ENCODE results near the gene CLDN19.

CLDN19 gene

DNA sequence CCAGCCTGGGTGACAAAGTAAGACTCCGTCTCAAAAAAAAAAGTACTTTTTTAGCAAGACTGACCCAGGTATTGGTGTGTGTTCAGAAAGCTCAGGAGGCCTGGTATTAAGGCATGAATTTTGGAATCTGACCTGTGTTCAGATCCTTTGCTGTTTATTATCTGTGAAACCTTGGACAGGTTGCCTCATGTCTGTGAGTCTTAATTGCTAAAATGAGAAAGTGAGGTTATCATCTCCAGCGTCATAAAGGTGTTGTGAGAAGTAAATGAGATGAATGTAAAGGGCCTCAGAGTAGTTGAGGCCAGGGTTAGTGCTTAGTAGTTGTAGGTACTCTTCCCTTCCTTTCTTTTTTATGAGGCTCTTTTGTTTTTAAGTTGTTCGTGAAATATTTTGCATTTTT is 29.8 kb upstream of the CLDN19 start:
- no peak for DNase-seq (ENCODE audit: low read depth)
- TF ChIP-seq, protein P1, sequence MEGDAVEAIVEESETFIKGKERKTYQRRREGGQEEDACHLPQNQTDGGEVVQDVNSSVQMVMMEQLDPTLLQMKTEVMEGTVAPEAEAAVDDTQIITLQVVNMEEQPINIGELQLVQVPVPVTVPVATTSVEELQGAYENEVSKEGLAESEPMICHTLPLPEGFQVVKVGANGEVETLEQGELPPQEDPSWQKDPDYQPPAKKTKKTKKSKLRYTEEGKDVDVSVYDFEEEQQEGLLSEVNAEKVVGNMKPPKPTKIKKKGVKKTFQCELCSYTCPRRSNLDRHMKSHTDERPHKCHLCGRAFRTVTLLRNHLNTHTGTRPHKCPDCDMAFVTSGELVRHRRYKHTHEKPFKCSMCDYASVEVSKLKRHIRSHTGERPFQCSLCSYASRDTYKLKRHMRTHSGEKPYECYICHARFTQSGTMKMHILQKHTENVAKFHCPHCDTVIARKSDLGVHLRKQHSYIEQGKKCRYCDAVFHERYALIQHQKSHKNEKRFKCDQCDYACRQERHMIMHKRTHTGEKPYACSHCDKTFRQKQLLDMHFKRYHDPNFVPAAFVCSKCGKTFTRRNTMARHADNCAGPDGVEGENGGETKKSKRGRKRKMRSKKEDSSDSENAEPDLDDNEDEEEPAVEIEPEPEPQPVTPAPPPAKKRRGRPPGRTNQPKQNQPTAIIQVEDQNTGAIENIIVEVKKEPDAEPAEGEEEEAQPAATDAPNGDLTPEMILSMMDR (conservative IDR thresholded peaks at IDR 0.05; ENCODE audit: control insufficient read depth, insufficient read depth, low read depth, low read length): no peak
- H3K4me3 ChIP-seq (ENCODE audit: control insufficient read depth, low read depth, low read length): no peak overlapping the region

DNA sequence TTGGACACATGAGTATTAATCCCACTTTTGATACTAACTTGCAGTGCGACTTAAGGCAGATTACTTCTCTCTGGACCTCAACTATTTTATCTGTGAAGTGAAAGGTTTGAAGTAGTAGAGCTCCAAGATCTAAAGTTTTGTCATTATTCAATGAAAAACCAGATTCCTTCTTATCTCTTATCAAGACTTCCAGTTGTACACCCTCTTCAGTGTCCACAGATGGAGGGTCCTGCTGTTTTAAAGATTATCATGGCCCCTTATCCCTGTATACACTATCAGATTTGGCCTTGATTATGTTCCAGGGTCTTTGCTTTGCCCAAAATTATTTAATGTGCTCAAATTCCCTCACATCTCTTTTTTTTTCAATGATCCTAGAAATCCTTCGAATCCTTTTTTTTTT is 28.1 kb upstream of the CLDN19 start:
- TF ChIP-seq, protein P1 (conservative IDR thresholded peaks at IDR 0.05; ENCODE audit: control insufficient read depth, insufficient read depth, low read depth, low read length): no peak
- H3K4me3 ChIP-seq (ENCODE audit: control insufficient read depth, low read depth, low read length): peak overlapping the region; percentile 97
- no peak for DNase-seq (ENCODE audit: low read depth)

DNA sequence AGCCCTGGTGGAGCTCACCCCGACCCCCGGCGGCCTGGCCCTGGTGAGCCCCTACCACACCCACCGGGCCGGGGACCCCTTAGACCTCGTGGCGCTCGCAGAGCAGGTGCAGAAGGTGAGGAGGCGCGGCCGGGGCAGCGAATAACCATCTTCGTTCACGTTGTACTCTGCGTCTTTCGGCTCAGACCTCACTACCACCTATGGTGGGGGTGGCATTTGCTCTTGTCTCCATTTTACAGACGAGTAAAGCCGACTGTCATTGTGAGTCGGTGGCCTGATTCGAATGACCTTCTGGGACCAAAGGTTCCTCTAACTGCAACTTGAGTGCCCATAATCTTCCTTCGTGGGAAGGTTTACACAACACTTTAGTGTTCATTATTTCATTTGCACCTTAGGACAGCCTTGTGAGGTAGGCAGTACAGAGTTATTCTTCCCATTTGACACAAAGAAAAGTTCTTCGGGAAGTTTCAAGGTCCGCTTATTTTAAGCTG is 27.5 kb upstream of the CLDN19 start:
- no peak for DNase-seq (ENCODE audit: low read depth)
- peak overlapping the region; percentile 97 for H3K4me3 ChIP-seq (ENCODE audit: control insufficient read depth, low read depth, low read length)
- TF ChIP-seq, protein P1 (conservative IDR thresholded peaks at IDR 0.05; ENCODE audit: control insufficient read depth, insufficient read depth, low read depth, low read length): no peak

DNA sequence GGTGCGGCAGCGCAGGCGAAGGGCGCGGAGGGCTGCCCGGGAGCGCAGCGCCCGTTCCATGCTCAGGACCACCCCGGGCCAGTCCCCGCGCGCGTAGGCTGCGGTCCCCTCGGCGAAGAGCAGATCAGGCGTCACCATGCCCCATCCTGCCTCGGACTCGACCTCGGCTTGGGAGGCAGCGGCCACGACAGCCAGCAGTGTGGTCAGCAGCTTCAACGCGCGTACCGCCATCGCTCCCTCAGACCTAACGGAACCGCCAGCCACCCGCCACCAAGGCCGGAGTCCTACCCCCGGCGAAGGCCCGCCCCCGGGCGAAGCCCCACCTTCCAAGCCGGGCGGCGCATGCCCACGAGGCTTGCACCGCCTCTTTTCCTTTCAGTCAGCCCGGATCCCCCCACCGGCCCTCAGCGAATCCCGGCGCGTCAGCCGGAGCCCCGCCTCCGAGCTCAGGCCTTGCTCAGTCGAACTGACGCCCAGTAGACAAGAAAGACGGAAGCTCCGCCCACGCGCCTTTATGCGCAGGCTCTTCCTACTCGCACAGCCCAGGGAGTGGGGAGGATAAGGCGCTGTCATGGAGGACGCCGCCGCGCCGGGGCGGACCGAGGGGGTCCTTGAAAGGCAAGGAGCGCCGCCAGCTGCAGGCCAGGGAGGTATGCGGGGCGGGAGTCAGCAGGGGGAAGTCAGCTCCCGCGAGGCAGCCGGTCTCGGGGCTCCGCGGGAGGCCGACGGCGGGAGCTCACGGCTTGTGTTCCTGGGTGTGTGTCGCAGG is 26.9 kb upstream of the CLDN19 start, which contains the start of the genes C1orf50 and P3H1:
Gene C1orf50 (plus strand): TSS at position 509 of the 769 bp plus-strand sequence. CDS start 63 bp downstream, at position 572.
Gene P3H1 (minus strand): TSS at position 288 of the 769 bp plus-strand sequence. CDS start 57 bp downstream, at position 231.
- peak within 1 kb of the TSS; percentile 97 for H3K4me3 ChIP-seq (ENCODE audit: control insufficient read depth, low read depth, low read length)
- DNase-seq (ENCODE audit: low read depth): peak; percentile 97
- TF ChIP-seq, protein P1 (conservative IDR thresholded peaks at IDR 0.05; ENCODE audit: control insufficient read depth, insufficient read depth, low read depth, low read length): no peak

DNA sequence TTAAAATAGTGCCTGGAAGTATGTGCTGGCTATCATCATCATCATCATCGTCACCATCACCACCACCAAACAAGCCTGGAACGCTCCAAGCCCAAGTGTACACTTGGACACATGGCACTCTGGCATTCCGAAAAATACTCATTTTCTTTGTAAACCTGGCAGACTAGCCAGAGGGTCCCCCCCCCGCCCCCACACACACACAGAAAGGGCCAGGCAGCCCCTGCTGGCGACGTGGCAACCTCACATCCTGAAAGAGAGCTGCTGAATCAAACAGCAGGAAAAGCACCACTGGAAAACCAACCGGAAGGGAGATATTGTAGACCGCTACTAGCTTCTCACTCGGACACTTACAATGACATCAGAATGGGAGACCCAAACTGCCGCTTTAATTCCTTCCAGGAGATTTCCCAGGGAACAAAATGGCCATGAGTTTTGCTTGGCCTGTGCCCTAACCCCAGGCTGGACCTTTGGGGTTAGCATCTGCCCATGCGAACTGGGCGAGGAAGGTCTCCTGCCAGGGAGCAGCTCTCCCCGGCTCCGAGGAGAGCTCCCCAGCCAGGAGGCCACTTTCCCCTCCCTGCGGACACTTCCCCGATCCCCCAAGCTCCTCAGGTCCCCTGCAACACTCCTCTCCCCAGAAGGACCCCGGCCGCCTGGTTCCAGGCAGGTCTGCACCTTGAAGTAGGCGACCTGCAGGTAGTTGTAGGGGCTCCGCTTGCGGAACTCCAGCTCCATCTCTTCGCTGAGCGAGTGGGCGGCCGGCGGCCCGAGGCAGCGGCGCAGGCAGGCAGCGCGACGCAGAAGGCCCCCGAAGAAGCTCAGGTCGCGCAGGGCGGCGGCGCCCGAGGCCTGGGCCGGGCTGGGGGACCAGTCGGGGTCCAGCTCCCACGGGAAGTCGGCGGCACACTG is 26.1 kb upstream of the CLDN19 start:
- peak; percentile 83 for DNase-seq (ENCODE audit: low read depth)
- TF ChIP-seq, protein P1 (conservative IDR thresholded peaks at IDR 0.05; ENCODE audit: control insufficient read depth, insufficient read depth, low read depth, low read length): peak; percentile 56
- peak overlapping the region; percentile 97 for H3K4me3 ChIP-seq (ENCODE audit: control insufficient read depth, low read depth, low read length)

DNA sequence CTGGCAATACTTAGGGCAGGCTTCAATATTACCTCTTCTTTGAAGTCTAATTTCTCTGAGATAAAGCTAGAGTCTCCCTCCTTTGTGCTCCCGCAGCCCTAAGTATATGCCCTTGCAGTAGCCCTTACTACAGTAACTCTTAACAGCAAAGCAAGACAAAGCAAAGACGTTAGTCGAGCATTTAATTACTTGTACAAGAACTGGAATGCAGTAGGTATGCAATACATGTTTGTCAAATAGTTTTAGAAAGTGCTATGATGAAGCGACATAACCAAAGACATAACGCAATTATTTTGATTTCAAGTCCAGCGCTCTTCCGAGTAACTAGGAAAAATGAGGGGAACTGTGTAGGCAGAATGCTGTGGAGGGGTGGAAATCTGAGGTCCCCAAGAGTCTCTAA is 25.2 kb upstream of the CLDN19 start:
- TF ChIP-seq, protein P1 (conservative IDR thresholded peaks at IDR 0.05; ENCODE audit: control insufficient read depth, insufficient read depth, low read depth, low read length): no peak
- DNase-seq (ENCODE audit: low read depth): no peak
- peak overlapping the region; percentile 97 for H3K4me3 ChIP-seq (ENCODE audit: control insufficient read depth, low read depth, low read length)

Data from fibroblast of mammary gland (primary cell).